Subcutaneous adipose tissue (tissue), 4 donors: Measurements from ENCODE around the gene HOXA11. TPM values are rescaled to one million over a fixed set of nuclear protein-coding genes. Genes with fewer than 3 reads are reported as not detected.

Experiments used
- total RNA-seq, 4 donors: library from RNA; depleted of rRNA; stranded (reverse); fragments of >200 nt; gene quantifications; one replicate each; pipeline ENCODE4 v1.1.0, GENCODE V29; 2016
- TF ChIP-seq, protein P1 (sequence below): fragments of 450-650 bp; IDR thresholded peaks from one replicate; pipeline ENCODE4 v1.5.1; 2016; ENCODE audit warnings: low read depth, mild to moderate bottlenecking, control low read depth, antibody characterized with exemption, moderate library complexity

HOXA11 gene
- total RNA-seq, 4 donors from 2014 or later = 1.8 to 4.1 (median 1.9) TPM

DNA sequence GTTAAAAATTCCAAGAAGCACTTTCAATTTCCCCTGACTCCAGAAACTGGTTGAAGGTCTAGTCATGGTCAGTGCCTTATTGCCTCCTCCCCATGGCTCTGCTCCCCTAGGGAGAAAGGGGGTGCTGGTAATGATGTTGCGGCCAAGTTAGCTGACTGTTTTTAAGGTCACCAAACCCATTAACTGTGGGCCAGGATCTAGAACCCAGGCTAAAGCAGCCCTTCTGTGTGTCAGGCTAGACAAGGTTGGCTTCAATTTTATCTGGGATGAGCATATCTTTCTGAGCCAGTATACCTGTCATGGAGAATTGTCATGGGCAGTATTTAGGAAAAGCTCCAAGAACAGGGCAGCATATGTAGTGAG, 26.0 kb upstream of the HOXA11 start:
- TF ChIP-seq, protein P1, sequence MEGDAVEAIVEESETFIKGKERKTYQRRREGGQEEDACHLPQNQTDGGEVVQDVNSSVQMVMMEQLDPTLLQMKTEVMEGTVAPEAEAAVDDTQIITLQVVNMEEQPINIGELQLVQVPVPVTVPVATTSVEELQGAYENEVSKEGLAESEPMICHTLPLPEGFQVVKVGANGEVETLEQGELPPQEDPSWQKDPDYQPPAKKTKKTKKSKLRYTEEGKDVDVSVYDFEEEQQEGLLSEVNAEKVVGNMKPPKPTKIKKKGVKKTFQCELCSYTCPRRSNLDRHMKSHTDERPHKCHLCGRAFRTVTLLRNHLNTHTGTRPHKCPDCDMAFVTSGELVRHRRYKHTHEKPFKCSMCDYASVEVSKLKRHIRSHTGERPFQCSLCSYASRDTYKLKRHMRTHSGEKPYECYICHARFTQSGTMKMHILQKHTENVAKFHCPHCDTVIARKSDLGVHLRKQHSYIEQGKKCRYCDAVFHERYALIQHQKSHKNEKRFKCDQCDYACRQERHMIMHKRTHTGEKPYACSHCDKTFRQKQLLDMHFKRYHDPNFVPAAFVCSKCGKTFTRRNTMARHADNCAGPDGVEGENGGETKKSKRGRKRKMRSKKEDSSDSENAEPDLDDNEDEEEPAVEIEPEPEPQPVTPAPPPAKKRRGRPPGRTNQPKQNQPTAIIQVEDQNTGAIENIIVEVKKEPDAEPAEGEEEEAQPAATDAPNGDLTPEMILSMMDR = no peak

DNA sequence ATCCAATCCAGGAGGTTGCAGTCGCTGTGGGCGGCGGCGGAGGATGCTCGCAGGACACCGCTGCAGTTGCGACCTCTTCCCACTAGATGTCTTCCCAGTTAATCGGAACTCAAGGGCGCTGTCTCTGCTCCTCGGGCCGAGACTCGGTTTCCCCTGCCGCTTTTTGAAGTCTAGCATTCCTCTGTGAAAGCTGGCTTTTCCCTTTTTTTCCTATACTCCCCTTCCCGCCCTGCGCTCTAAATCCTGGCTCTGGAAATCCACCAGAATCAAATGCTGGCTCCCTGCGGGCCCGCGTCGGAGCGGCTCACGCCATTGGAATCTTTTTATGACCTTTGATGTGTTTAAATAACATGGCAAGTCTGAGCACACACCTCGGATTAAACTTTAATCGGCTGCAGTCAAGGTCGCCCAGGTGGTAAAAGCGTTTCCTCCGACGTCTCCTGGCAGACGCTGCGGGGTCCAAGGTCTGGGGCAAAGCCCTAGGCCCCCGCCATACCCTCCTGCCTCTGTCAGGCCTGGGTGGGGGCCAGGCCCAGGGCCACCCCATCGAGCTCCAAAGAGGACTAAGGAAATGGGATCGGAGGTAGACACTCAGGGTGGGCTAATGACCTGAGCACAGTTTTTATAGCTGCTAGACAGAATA, 25.5 kb upstream of the HOXA11 start:
- TF ChIP-seq, protein P1 = no peak

DNA sequence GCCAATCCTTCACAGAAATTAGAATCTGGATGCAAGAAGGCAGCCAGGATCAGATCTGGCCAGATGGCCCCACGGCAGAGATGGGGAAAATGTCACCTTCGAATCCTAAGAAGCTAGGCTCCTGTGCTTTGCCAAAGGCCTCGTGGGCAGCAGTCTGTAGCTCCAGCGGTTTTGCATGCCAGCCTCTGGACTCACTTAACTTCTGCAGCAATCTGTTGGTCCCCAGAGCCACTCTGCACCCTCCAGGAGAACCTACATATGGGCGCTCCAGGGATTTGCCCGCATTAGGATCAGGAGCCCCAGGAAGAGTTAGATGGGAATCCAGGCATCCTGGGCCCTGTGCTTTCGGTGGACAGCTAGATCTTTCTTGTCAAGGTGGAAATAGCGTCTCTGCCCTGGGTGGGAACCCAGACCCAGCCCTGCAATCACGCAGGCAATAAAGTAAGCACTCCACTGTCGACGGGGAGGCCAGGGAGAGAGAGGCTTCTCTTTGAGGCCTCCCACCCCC, 25.0 kb upstream of the HOXA11 start:
- TF ChIP-seq, protein P1 = no peak

DNA sequence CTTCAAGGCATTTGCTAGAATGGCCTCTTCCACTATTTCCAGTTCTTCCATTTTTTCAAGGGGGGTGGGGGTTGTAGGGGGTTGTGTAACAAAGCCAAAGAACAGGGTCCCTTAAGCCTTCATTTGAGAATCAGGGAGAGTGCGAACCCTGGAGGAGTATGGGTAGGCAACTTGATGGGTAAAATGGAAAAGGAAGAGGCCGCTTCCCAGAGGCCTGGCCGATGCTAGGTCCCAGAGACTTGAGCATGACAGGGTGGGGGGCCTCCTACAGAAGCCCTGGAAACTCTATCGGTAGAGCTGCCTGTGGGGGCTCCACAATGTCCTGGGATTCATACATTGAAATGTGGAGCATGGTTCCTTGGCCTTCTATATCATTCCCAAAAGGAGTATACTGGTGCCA, 24.0 kb upstream of the HOXA11 start:
- TF ChIP-seq, protein P1 = no peak

DNA sequence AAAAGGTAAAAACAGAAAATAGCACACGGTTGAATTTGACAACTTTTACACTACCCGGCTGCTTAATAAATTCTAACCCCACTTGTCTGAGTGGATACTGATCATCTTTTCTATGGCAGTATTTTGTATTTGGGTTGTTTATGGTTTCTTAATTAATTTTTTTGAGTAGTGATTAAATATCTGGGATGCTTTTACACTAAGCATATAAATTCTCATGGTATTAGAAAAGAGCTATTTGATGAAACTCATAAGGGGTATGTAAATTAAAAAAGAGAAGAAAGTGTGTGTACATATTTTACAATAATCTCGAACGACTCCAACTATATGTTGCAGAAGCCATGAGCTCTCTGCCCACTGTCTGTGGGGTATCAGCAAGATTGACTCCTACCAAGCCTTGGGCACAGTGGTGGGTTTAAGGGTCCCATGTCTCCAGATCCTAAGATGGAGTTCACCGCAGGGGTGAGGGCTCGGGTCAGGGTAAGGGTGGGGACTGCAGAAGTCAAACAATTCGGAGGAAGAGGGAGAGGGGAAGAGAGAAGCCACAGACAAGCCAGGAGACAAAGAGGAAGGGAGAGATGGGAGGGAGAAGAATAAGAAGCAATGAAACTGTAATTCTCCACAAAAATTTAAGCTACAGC, 22.4 kb upstream of the HOXA11 start:
- TF ChIP-seq, protein P1 = no peak

DNA sequence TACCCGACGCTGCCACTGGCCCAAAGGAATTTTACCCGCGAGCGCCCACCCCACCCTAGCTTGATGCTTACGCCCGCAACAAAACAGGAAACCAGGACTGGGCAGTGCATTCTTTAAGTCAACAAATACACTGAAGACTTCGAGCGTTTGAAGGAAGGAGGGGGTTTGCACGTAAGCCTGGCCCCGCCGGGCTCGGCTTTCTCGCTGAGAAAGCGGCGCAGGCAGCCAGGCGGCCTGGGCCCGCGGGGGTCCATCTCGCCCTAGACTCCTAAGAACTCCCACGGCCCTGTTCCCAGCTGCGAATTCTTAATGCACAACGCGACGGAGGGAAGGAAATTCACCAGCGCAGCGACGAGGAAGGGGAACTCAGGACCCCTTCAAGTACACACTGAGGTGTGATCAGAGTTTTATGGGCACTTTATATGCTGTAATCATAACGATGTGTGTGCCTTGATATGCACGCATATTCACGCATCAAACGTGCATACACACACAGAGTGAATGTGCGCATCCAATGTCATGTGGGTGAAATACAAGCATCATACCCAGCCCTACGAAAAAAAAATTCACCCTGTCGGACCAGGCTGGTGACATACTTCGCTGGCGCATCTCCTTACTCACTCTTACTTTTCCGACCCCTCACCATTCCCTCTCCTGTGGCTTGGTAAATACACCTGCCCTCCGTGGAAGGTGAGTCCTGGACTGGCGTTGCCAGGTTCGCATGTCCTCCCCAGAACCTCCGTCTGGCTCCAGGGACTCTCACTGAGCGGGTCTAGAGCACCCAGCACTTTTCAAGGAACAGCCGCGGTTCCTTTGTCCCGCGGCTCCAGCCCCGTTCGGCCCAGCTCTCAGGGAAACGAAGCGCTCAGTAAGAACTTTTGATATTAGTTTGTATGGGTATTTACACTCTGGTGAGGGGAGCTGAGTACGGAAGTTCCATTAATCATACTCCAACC, 20.6 kb upstream of the HOXA11 start:
- TF ChIP-seq, protein P1 = no peak
